Vagina (tissue), 2 donors: ENCODE measurements around the gene PITX3. TPM values are rescaled to one million over a fixed set of nuclear protein-coding genes. Genes with fewer than 3 reads are reported as not detected.

Experiments
- DNase-seq, 2 donors: peaks; one replicate each; pipeline ENCODE4 v3.0.0-alpha.2; 2017; ENCODE audit errors: extremely low spot score in 2 of 2
- H3K27ac ChIP-seq: fragments of 200-600 bp; sonication (generic); one replicate; pipeline ENCODE4 v1.5.1; 2019
- H3K27me3 ChIP-seq: fragments of 200-600 bp; sonication (generic); one replicate; pipeline ENCODE4 v1.5.1; 2019
- H3K36me3 ChIP-seq, 2 donors: fragments of 200-600 bp; sonication (generic); one replicate each; pipeline ENCODE4 v1.5.1; 2017 to 2019
- H3K4me1 ChIP-seq: fragments of 200-600 bp; sonication (generic); one replicate; pipeline ENCODE4 v1.5.1; 2019
- H3K4me3 ChIP-seq, 2 donors: fragments of 200-600 bp; sonication (generic); 1 replicate in 1 of 2; 2 replicates in 1 of 2; pipeline ENCODE4 v1.5.1; 2016 to 2019
- H3K9me3 ChIP-seq: fragments of 200-600 bp; sonication (generic); one replicate; pipeline ENCODE4 v1.5.1; 2019
- CTCF ChIP-seq, 3 experiments: fragments of 450-650 bp in 2 of 3; fragments of 200-600 bp in 1 of 3; sonication (generic) in 1 of 3; IDR thresholded peaks; one replicate each; pipeline ENCODE4 v1.5.1; 2017 to 2019; ENCODE audit warnings: antibody characterized with exemption in 3 of 3, mild to moderate bottlenecking in 2 of 3, moderate library complexity in 2 of 3
- POLR2A ChIP-seq, 2 donors: fragments of 450-650 bp; IDR thresholded peaks; one replicate each; pipeline ENCODE4 v1.6.1; 2017; ENCODE audit warnings: antibody characterized with exemption in 2 of 2, mild to moderate bottlenecking in 2 of 2, moderate library complexity in 2 of 2
- POLR2AphosphoS5 ChIP-seq, 2 donors: sonication (generic); formaldehyde crosslinking; IDR thresholded peaks; one replicate each; pipeline ENCODE4 v1.9.0; 2017; ENCODE audit warnings: antibody characterized with exemption in 2 of 2, mild to moderate bottlenecking in 2 of 2, low read depth in 1 of 2; ENCODE audit not compliant: insufficient read depth in 1 of 2
- intact Hi-C: fragments of 100-400 bp; cut with DNase I; formaldehyde crosslinking; loops from one replicate; pipeline ENCODE4 v1.15.1; 2023
- total RNA-seq: library from RNA; depleted of rRNA; stranded (reverse); fragments of >200 nt; gene quantifications from one replicate; pipeline ENCODE4 v1.2.3, GENCODE V29; 2016

Gene PITX3
- total RNA-seq, 1 donor from 2014 or later = not detected

- Histone ChIP-seq H3K9me3 (no peaks in the 10 kb centered on the region), H3K27ac (peak overlapping the region; percentile 79), H3K36me3 (no peaks in the 10 kb centered on the region), H3K27me3 (no peaks in the 10 kb centered on the region), H3K4me1 (peaks cover 46% of the 10 kb centered on the region), H3K4me3 (peak overlapping the region; percentile 77 to 95)
- DNase-seq = no peak
- TF ChIP-seq POLR2A (IDR thresholded peaks at IDR 0.05) (no peak), POLR2AphosphoS5 (IDR thresholded peaks at IDR 0.05; ENCODE audit: insufficient read depth in 1 of 2, low read depth in 1 of 2) (no peak), CTCF (IDR thresholded peaks at IDR 0.05) (no peak)
- intact Hi-C loops = no loop called here
Measured at GRCh38 chr10:102246261-102246660, 4.9 kb upstream of the PITX3 start.

GRCh38 chr10:102245932-102246251, 4.6 kb upstream of the PITX3 start:
- no peak for DNase-seq
- intact Hi-C loops = no loop called here
- H3K9me3 ChIP-seq = no peaks in the 10 kb centered on the region

GRCh38 chr10:102245082-102245931, 4.0 kb upstream of the PITX3 start, which contains the start of gene GBF1:
TSS of gene GBF1 (plus strand) at chr10:102245532. CDS start at chr10:102258939, 13,407 bp downstream.
- Histone ChIP-seq H3K9me3 (no peaks in the 10 kb centered on the region), H3K4me1 (peaks cover 56% of the 10 kb centered on the region), H3K27me3 (no peaks in the 10 kb centered on the region), H3K4me3 (peak within 1 kb of the TSS; percentile 77 to 95), H3K36me3 (no peaks in the 10 kb centered on the region), H3K27ac (peak within 1 kb of the TSS; percentile 79)
- peak in 1 of 2 donors; percentile 99 for DNase-seq
- intact Hi-C loops = no loop called here
- TF ChIP-seq POLR2A (IDR thresholded peaks at IDR 0.05) (peak in 1 of 2 donors; percentile 95), CTCF (IDR thresholded peaks at IDR 0.05) (no peak), POLR2AphosphoS5 (IDR thresholded peaks at IDR 0.05; ENCODE audit: insufficient read depth in 1 of 2, low read depth in 1 of 2) (peak; percentile 97 to 99)

More at GRCh38 chr10:102245932-102246251, 4.6 kb upstream of the PITX3 start:
- Histone ChIP-seq H3K27ac (peak overlapping the region; percentile 79), H3K27me3 (no peaks in the 10 kb centered on the region), H3K4me1 (peaks cover 50% of the 10 kb centered on the region), H3K36me3 (no peaks in the 10 kb centered on the region), H3K4me3 (peak overlapping the region; percentile 77 to 95)
- TF ChIP-seq CTCF (IDR thresholded peaks at IDR 0.05) (no peak), POLR2AphosphoS5 (IDR thresholded peaks at IDR 0.05; ENCODE audit: insufficient read depth in 1 of 2, low read depth in 1 of 2) (no peak), POLR2A (IDR thresholded peaks at IDR 0.05) (no peak)

GRCh38 chr10:102243309-102243708, 2.0 kb upstream of the PITX3 start:
- no peak overlapping the region for H3K4me3 ChIP-seq
- no peak for DNase-seq
- intact Hi-C loops = no loop called here
- no peaks in the 10 kb centered on the region for H3K27me3 ChIP-seq
- peaks cover 56% of the 10 kb centered on the region for H3K4me1 ChIP-seq
- H3K27ac ChIP-seq = no peak overlapping the region
- TF ChIP-seq CTCF (IDR thresholded peaks at IDR 0.05) = no peak
- TF ChIP-seq POLR2AphosphoS5 (IDR thresholded peaks at IDR 0.05; ENCODE audit: insufficient read depth in 1 of 2, low read depth in 1 of 2) = no peak
- no peak for TF ChIP-seq POLR2A (IDR thresholded peaks at IDR 0.05)
- H3K36me3 ChIP-seq = no peaks in the 10 kb centered on the region
- H3K9me3 ChIP-seq = no peaks in the 10 kb centered on the region

GRCh38 chr10:102242118-102242485, 790 bp upstream of the PITX3 start:
- Histone ChIP-seq H3K9me3 (no peaks in the 10 kb centered on the region), H3K36me3 (no peaks in the 10 kb centered on the region), H3K27ac (no peak overlapping the region), H3K4me1 (peaks cover 44% of the 10 kb centered on the region), H3K4me3 (peak overlapping the region; percentile 53 to 61), H3K27me3 (no peaks in the 10 kb centered on the region)
- intact Hi-C loops = no loop called here
- DNase-seq = no peak
- TF ChIP-seq POLR2A (IDR thresholded peaks at IDR 0.05) = no peak
- no peak for TF ChIP-seq CTCF (IDR thresholded peaks at IDR 0.05)
- TF ChIP-seq POLR2AphosphoS5 (IDR thresholded peaks at IDR 0.05; ENCODE audit: insufficient read depth in 1 of 2, low read depth in 1 of 2) = no peak
